GM12872 (cell line): ENCODE measurements around the gene TMEM236.

Experiments
- TF ChIP-seq, protein P1 (sequence below): IDR thresholded peaks from 3 replicates; pipeline ENCODE4 v1.5.1; 2011; ENCODE audit warnings: low read depth, mild to moderate bottlenecking, low read length, moderate library complexity; ENCODE audit not compliant: insufficient read depth

The TMEM236 gene, protein sequence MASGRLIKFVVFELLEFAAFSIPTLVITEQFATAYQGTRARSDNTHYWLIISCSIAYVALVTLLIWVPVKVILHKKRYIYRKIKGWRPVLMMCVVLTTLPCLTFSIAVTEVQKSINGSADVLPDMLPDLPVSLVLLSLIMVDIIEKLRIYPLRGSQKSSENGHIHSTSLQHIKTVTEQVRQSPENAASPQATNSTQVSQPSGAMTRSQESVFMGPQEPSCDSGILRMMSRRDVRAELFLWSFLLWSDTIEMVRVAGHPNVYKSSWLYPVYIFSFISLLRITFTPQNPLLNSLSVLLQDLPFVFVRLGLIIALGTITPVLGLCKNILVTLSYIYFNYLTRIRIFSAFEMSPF

DNA sequence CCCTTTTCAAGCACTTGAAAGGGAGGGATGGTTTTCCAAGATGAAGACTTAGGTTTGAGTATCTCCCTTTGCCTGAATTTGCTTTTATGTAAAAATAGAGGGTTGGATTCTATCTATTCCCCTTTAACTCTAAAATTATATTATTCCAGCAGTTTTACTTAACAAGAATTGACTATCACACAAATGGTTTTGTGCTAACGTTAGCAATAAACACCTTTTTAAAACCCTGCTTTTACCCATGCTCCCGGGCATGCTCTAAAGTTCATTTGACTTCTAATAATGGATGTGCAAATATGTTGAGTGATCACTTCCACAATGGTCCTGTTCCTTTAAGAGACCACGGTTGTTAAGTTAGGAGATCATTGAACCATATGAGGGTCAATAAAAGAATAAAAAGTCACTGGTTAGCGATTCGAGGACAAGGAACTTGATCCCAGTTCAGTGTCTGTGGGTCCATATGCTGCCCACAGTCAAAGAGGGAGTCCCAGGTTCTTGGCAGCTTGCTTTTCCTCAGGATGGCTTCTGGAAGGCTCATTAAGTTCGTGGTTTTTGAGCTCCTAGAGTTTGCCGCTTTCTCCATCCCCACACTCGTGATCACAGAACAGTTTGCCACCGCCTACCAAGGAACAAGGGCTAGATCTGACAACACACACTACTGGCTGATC, at the start of gene TMEM236:
TMEM236 (plus strand) TSS at position 421 of the 665 bp plus-strand sequence; CDS start at position 516, 95 bp downstream.
- TF ChIP-seq, protein P1, sequence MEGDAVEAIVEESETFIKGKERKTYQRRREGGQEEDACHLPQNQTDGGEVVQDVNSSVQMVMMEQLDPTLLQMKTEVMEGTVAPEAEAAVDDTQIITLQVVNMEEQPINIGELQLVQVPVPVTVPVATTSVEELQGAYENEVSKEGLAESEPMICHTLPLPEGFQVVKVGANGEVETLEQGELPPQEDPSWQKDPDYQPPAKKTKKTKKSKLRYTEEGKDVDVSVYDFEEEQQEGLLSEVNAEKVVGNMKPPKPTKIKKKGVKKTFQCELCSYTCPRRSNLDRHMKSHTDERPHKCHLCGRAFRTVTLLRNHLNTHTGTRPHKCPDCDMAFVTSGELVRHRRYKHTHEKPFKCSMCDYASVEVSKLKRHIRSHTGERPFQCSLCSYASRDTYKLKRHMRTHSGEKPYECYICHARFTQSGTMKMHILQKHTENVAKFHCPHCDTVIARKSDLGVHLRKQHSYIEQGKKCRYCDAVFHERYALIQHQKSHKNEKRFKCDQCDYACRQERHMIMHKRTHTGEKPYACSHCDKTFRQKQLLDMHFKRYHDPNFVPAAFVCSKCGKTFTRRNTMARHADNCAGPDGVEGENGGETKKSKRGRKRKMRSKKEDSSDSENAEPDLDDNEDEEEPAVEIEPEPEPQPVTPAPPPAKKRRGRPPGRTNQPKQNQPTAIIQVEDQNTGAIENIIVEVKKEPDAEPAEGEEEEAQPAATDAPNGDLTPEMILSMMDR: no peak

DNA sequence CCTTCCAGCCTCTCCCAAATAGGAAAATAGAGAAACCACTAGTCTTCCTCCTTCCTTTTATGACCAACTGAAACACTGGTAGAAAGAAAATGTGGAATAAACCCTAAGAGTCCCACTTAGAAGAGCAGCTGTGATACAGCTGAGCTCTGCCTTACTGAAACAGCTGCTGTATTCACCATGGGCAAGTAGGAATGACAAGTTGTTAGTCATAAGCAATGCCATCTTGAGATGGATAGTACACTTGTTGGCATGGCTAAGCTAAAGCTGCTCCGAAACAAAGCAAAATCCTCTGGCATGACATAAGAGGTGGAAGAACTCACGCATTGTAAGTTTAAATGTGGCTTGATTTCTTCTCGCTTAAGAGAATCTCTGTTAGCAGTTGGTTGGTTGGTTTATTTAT, 48.3 kb upstream of the TMEM236 start:
- TF ChIP-seq, protein P1: no peak

DNA sequence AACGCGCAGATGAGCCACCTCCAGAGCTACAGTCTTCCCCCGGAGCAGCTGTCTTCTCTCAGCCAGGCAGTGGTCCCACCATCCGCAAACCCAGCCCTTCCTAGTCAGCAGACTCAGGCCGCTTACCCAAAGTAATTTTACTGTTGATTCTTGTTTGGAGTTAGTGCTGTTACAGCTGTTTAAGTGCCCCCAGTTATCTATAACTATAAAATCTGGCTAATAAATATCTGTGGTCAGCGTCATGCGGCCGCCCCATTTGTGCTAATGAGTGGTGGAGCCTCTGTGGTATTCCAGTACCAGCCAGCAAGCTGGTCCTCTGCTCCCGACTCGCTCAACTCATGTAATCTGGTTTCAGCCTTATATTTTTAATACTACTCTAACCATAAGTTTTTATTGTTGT, 43.2 kb upstream of the TMEM236 start:
- TF ChIP-seq, protein P1: no peak

DNA sequence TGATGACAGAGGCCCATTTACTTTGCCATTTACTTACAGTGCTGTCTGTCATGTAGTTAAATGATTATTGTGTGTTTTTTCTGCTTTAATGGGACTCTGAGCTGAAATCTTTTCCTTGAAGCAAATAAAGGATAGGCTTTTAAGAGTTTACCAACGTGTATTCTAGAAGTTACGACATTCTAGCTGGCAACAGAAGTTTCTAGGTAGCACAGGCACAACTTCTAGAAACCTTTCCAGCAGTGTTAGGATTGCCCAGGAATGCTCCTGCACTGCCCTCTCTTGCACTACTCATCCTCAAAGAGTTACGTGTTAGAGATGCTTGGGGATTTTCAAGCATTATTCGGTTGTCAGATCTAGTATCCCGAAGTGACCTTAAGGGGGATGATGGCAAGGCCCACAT, 42.5 kb upstream of the TMEM236 start:
- TF ChIP-seq, protein P1: no peak

DNA sequence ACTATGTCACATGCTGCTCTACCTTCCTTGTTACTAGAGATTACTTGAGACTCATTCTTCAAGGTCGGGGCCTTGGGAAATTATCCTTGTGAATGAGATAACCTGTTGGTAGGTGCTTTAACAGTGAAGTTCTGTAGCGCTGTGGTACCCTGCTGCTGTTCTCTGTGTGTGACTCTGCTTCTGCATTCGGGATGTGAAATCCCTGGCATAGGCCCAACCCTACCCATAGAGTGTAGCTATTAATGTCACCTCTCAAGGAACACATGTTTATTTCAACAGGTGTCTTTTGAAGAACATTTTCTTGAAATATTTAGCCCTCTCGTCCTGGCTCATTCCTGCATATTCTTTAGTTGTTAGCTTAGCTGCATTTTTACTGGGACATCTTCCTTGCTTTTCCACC, 41.8 kb upstream of the TMEM236 start:
- TF ChIP-seq, protein P1: no peak

DNA sequence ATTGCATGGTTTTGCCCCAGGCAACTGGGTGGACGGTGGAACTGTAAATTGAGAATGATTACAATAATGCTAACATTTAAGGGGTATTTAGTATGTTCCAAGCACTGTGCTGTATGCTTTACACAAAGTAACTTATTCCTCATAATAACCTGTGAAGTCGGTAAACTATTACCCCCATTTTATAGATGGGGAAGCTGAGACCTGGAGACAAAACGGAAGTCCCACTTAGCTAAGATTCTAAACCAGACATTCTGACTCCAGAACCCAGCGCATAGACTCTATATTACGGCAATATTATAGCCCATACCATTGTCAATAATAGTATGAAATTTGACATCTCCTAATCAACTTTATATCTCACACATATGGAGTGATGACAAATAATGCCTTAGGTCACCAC, 39.9 kb upstream of the TMEM236 start:
- TF ChIP-seq, protein P1: no peak

DNA sequence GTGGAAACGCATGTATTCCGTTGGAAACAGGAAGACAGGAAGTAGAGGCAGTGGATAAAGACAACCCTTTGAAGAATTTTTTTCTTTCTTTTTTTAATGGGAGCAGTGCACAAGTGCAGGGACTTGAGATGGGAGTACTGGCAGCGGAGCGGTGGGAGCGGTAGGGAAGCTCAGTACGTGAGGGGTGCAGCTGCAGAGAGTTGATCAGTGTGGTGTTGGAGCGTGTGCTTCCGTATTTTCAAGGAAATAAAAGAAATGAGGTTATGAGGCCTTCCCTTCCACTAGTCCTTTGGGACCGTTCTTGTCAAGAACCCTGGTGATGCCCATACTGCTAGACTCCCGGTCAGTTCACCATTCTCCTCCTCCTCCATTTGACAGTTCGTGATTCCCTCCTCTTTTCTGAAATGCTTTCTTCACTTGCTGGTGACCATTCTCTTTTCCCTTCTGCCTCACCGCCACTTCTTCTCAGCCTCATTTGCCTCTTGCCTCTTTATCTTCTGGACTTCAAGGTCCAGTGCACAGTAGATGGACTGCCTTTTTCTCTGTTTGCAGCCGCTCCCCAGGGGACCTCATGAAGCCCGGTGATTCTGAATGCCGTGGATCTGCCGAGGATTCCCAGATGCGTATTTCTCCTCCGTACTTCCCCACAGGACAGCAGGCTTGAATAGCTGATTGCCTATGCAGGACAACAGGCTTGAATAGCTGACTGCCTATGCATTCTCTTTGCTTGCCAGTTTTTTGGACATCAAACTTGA, 39.1 kb upstream of the TMEM236 start:
- TF ChIP-seq, protein P1: no peak
